Measurements from ENCODE around the gene PVR. TPM values are rescaled to one million over a fixed set of nuclear protein-coding genes. Genes with fewer than 3 reads are reported as not detected.

The PVR gene
- total RNA-seq, 3 donors from 2014 or later = 23.8 to 39.8 (median 26.7) TPM

DNA sequence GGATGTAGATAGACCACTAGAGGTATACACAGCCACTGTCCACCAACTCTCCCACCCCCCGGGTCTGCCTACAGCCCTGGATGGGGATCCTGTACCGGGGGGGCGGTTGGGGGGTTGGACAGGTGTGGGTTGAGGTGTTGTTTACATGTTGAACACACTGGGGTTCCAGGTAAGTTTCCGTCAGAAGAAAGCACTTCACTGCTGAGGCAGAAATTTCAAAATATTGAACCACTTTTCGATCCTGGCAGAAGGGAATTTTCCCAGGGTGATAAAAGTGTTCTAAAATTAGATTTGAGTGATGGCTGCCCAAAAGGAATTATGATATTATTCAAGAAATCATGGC is 48.6 kb downstream of the PVR start:
- ATAC-seq (no peak), DNase-seq (no peak)
- Histone ChIP-seq H3K36me3 (ENCODE audit: low read depth) (no peaks in the 10 kb centered on the region), H3K4me3 (no peak overlapping the region), H3K9me3 (no peaks in the 10 kb centered on the region), H3K4me1 (ENCODE audit: low read depth) (peaks cover 31% of the 10 kb centered on the region)
- TF ChIP-seq, protein P1, sequence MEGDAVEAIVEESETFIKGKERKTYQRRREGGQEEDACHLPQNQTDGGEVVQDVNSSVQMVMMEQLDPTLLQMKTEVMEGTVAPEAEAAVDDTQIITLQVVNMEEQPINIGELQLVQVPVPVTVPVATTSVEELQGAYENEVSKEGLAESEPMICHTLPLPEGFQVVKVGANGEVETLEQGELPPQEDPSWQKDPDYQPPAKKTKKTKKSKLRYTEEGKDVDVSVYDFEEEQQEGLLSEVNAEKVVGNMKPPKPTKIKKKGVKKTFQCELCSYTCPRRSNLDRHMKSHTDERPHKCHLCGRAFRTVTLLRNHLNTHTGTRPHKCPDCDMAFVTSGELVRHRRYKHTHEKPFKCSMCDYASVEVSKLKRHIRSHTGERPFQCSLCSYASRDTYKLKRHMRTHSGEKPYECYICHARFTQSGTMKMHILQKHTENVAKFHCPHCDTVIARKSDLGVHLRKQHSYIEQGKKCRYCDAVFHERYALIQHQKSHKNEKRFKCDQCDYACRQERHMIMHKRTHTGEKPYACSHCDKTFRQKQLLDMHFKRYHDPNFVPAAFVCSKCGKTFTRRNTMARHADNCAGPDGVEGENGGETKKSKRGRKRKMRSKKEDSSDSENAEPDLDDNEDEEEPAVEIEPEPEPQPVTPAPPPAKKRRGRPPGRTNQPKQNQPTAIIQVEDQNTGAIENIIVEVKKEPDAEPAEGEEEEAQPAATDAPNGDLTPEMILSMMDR (IDR thresholded peaks at IDR 0.05) = no peak
- intact Hi-C loops (cut with DNase I, micrococcal nuclease) = no loop called here

DNA sequence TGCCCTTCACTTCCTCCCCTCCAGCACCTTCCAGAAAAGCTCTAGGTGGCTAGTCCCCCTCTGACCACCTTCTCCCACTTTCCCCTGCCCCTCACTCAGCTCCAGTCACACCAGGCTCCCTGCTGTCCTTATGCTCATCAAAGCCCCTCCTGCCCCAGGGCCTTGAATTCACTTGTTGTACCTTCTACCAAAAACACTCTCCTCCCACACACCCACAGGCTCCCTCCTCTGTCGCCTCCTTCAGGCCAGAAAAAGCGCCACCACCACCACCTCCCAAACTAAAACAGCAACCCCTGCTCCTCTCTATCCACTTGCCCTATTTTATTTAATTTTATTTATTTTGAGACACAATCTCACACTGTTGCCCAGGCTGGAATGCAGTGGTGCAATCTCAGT is 50.5 kb downstream of the PVR start:
- ATAC-seq (no peak), DNase-seq (peak in 1 of 3 donors; percentile 55)
- no peaks in the 10 kb centered on the region for H3K9me3 ChIP-seq
- H3K4me3 ChIP-seq = no peak overlapping the region
- H3K36me3 ChIP-seq (ENCODE audit: low read depth) = no peaks in the 10 kb centered on the region
- TF ChIP-seq, protein P1 (IDR thresholded peaks at IDR 0.05) = no peak
- peaks cover 39% of the 10 kb centered on the region for H3K4me1 ChIP-seq (ENCODE audit: low read depth)
- intact Hi-C loops (cut with DNase I, micrococcal nuclease) = no loop called here

DNA sequence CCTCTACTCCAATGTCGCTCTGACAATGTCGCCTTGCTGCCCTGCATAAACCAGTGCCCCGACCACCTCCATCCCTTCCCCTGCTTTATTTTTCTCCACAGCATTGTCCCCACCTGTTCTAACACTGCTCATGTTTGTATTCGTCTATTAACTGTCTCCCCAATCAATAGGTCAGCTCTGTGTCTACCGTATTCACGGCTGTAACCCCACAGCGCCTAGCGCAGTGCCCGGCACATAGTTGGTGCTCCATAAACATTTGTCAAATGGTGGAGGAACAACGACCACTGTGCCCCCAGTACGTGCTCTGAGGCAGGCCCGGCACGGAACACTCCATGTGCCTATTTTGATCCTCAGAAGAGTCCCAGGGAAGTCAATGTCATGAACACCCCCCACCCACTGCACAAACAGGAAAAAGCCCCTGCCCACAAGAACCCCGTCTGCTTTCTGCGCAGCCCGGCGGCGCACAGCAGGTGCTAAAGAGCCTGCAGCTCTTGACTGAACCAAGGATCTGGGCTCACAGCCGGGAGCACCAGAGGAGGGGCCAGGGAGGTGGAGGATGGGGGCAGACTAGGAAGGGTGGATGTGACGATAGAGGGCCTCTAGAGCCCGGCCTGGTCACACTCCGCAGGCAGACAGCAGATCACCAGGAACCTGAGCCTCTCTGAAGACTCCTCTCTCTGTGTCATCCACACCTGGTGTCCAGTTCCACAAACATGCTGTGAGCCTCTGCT is 53.4 kb downstream of the PVR start:
- TF ChIP-seq, protein P1 (IDR thresholded peaks at IDR 0.05) = no peak
- intact Hi-C loops (cut with DNase I, micrococcal nuclease) = no loop called here
- no peaks in the 10 kb centered on the region for H3K36me3 ChIP-seq (ENCODE audit: low read depth)
- DNase-seq (no peak), ATAC-seq (no peak)
- H3K4me3 ChIP-seq = no peak overlapping the region
- H3K9me3 ChIP-seq = no peaks in the 10 kb centered on the region
- peaks cover 31% of the 10 kb centered on the region for H3K4me1 ChIP-seq (ENCODE audit: low read depth)

DNA sequence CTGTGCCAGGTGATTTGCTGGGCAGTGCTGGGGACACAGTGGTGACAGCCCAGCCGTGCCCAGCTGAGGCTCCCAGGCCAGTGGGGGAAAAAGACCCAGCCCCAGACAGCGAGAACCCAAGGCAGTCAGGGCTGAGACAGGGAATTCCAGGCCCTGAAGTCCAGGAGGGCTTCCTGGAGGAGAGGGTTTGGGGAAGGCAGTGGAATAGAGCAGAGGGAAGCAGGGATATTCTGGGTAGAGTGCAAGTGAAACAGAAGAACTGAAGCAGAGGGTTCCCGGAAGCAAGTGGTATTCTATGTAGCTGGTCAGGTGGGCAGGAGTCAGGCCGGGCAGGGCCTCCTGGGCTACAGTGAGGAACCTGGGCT is 53.9 kb downstream of the PVR start:
- Histone ChIP-seq H3K36me3 (ENCODE audit: low read depth) (no peaks in the 10 kb centered on the region), H3K4me1 (ENCODE audit: low read depth) (peaks cover 26% of the 10 kb centered on the region), H3K9me3 (no peaks in the 10 kb centered on the region), H3K4me3 (no peak overlapping the region)
- ATAC-seq = no peak
- TF ChIP-seq, protein P1 (IDR thresholded peaks at IDR 0.05) = no peak
- DNase-seq = no peak
- intact Hi-C loops (cut with DNase I, micrococcal nuclease) = no loop called here

DNA sequence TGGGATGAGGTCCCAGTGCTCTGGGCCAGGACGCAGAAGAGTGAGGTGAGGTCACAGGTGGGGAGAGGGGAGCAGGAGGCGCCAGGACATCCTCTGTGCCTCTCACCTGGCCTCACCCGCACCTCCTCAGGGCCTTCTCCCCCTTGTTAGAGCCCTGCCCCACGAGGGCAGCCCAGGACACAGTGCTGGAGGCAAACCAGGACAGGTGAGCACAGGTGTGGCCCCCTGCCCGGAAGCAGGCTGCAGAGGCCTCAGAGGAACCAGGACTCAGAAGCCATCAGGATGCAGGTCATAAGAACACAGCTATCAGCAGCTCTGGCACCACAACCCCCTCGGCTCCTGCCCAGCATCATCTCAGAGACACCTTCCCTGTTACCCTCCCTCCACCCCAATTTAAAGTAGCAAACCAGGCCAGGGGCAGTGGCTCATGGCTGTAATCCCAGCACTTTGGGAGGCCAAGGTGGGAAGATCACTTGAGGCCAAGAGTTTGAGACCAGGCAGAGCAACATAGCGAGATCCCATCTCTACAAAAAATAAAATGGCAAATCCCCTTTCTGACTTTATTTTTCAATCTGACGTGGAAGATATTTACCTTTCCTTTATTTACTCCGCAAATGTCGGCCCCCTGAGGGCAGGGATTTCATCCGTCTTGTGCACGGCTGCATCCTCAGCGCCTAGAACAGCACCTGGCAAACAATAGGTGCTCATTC is 54.9 kb downstream of the PVR start, which contains the start of gene CEACAM16:
Gene CEACAM16, plus strand, starts transcription at position 660 of the 710 bp plus-strand sequence. CDS start 2,306 bp downstream, outside the sequence.
- Histone ChIP-seq H3K9me3 (no peaks in the 10 kb centered on the region), H3K36me3 (ENCODE audit: low read depth) (no peaks in the 10 kb centered on the region), H3K4me1 (ENCODE audit: low read depth) (peaks cover 19% of the 10 kb centered on the region), H3K4me3 (no peak within 1 kb of the TSS)
- ATAC-seq (peak; percentile 4), DNase-seq (peak in 2 of 3 donors; percentile 54 to 74)
- TF ChIP-seq, protein P1 (IDR thresholded peaks at IDR 0.05) = no peak
- intact Hi-C loops (cut with DNase I, micrococcal nuclease) = no loop called here
